ENCODE results near the gene PANX1. TPM values are rescaled to one million over a fixed set of nuclear protein-coding genes. Genes with fewer than 3 reads are reported as not detected.

The PANX1 gene
- total RNA-seq, 1 experiment from 2014 or later = 26.1 TPM

DNA sequence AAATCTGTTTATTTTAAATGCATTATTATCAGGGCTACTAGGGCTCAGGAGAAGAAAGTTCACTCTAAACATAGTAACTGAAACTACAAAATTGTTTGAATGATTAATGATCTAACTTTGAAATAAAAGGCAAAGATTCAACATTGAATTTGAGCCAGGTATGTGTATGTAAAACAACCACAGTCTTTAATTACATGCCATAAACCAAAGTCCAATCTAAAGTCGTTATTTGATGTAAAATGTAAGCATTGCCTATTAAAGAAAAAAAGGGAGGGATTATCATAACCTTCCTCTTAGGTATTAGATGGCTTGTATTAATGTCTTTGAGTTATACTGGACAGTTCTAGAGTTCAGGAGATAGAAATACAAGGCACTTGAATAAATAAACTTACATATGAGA, 25.2 kb upstream of the PANX1 start:
- POLR2A ChIA-PET = interaction anchor here (2.6 kb wide), 1 partner anchor 25 kb away, joined by 20 read pairs; the partner anchor contains the start of gene PANX1
- no peak for DNase-seq (ENCODE audit: unreplicated experiment)
- intact Hi-C loops (cut with micrococcal nuclease) = no loop called here
- no TSS peak for BruUV-seq (replicated peaks)
- Mint-ChIP-seq H3K27me3 (ENCODE audit: insufficient read depth, unreplicated experiment) (peaks cover 7% of the 10 kb centered on the region), H3K4me1 (ENCODE audit: insufficient read depth, unreplicated experiment) (no peaks in the 10 kb centered on the region), H3K27ac (ENCODE audit: low read depth, unreplicated experiment) (peak overlapping the region; percentile 2), H3K9me3 (ENCODE audit: unreplicated experiment) (no peaks in the 10 kb centered on the region), H3K36me3 (ENCODE audit: insufficient read depth, unreplicated experiment) (no peaks in the 10 kb centered on the region), H3K4me3 (ENCODE audit: unreplicated experiment) (no peak overlapping the region)
- TF ChIP-seq CTCF (IDR thresholded peaks at IDR 0.05; ENCODE audit: unreplicated experiment) = no peak
- CTCF ChIA-PET = interaction anchor here (3.4 kb wide), 1 partner anchor 209 kb away, joined by 14 read pairs; no protein-coding TSS in a partner anchor

DNA sequence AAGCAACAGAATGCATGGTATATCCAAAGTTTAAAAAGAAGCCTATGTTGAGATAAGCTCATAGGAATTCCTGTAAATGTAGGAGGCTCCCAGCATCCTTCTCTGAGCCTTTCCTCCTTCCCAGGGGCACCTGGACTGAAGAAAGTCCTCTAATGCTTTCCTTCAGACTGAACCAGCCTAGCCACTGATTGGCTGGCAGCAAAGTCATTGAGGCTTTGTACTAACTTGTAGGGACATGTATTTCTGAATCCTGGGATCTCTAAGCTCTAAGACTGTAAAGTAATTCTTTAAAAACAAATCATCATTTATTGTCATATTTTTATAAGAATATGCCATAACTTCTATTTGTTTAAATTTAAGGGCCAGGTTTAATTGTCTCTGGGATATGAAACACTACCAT, 23.9 kb upstream of the PANX1 start:
- ChIA-PET CTCF (interaction anchor here (0.5 to 3.4 kb wide), 5 partner anchors 10 to 210 kb away, joined by 3 to 14 read pairs (median 3); no protein-coding TSS in a partner anchor), POLR2A (interaction anchor here (1.7 to 2.6 kb wide), 2 partner anchors 11 to 24 kb away, joined by 3 to 20 read pairs; partner anchors contain the start of gene PANX1)
- Mint-ChIP-seq H3K36me3 (ENCODE audit: insufficient read depth, unreplicated experiment) (no peaks in the 10 kb centered on the region), H3K4me1 (ENCODE audit: insufficient read depth, unreplicated experiment) (no peaks in the 10 kb centered on the region), H3K27ac (ENCODE audit: low read depth, unreplicated experiment) (no peak overlapping the region), H3K9me3 (ENCODE audit: unreplicated experiment) (no peaks in the 10 kb centered on the region), H3K4me3 (ENCODE audit: unreplicated experiment) (no peak overlapping the region), H3K27me3 (ENCODE audit: insufficient read depth, unreplicated experiment) (no peaks in the 10 kb centered on the region)
- DNase-seq (ENCODE audit: unreplicated experiment) = peak; percentile 21
- intact Hi-C loops (cut with micrococcal nuclease) = no loop called here
- no TSS peak for BruUV-seq (replicated peaks)
- no peak for TF ChIP-seq CTCF (IDR thresholded peaks at IDR 0.05; ENCODE audit: unreplicated experiment)

GRCh38 chr11:94106716-94107115, 21.9 kb upstream of the PANX1 start:
- CTCF ChIA-PET = interaction anchor here (0.5 to 3.4 kb wide), 6 partner anchors 79 to 410 kb away, joined by 3 to 14 read pairs (median 3); no protein-coding TSS in a partner anchor

DNA sequence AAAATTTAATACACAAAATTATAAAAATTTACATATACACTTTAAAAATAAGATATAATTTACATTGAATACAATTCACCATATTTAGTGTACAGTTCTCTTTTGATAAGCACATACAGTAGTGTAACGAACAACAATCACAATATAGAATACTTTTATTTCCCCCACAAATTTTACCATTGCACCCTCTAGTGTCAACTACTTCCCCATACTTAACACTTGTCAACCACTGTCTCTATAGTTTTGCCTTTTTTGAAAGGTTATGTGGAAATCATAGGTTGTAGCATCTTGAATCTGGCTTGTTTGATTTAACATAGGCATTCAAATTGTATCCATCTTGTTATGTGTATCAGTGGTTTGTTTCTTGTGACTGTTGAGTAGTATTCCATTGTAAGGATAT, 21.3 kb upstream of the PANX1 start:
- no peaks in the 10 kb centered on the region for H3K9me3 Mint-ChIP-seq (ENCODE audit: unreplicated experiment)
- no TSS peak for BruUV-seq (replicated peaks)
- CTCF ChIA-PET = interaction anchor here (0.6 kb wide), 1 partner anchor 409 kb away, joined by 3 read pairs; no protein-coding TSS in a partner anchor
- H3K36me3 Mint-ChIP-seq (ENCODE audit: insufficient read depth, unreplicated experiment) = no peaks in the 10 kb centered on the region
- H3K4me1 Mint-ChIP-seq (ENCODE audit: insufficient read depth, unreplicated experiment) = no peaks in the 10 kb centered on the region
- H3K27ac Mint-ChIP-seq (ENCODE audit: low read depth, unreplicated experiment) = no peak overlapping the region
- peak; percentile 42 for DNase-seq (ENCODE audit: unreplicated experiment)
- intact Hi-C loops (cut with micrococcal nuclease) = loop anchor here (1.0 to 2.0 kb wide), 2 partner anchors 186 to 213 kb away; no protein-coding TSS in a partner anchor
- POLR2A ChIA-PET = no interaction called here
- TF ChIP-seq CTCF (IDR thresholded peaks at IDR 0.05; ENCODE audit: unreplicated experiment) = peak; percentile 39
- H3K27me3 Mint-ChIP-seq (ENCODE audit: insufficient read depth, unreplicated experiment) = no peaks in the 10 kb centered on the region
- H3K4me3 Mint-ChIP-seq (ENCODE audit: unreplicated experiment) = no peak overlapping the region

More at GRCh38 chr11:94106716-94107115, 21.9 kb upstream of the PANX1 start:
- Mint-ChIP-seq H3K36me3 (ENCODE audit: insufficient read depth, unreplicated experiment) (no peaks in the 10 kb centered on the region), H3K4me3 (ENCODE audit: unreplicated experiment) (no peak overlapping the region), H3K9me3 (ENCODE audit: unreplicated experiment) (no peaks in the 10 kb centered on the region), H3K27me3 (ENCODE audit: insufficient read depth, unreplicated experiment) (no peaks in the 10 kb centered on the region), H3K4me1 (ENCODE audit: insufficient read depth, unreplicated experiment) (no peaks in the 10 kb centered on the region), H3K27ac (ENCODE audit: low read depth, unreplicated experiment) (peak overlapping the region; percentile 63)
- intact Hi-C loops (cut with micrococcal nuclease) = loop anchor here (1.0 to 2.0 kb wide), 2 partner anchors 185 to 212 kb away; no protein-coding TSS in a partner anchor
- no peak for TF ChIP-seq CTCF (IDR thresholded peaks at IDR 0.05; ENCODE audit: unreplicated experiment)
- POLR2A ChIA-PET = no interaction called here
- DNase-seq (ENCODE audit: unreplicated experiment) = no peak
- no TSS peak for BruUV-seq (replicated peaks)
